Uterus (tissue), 2 donors: Measurements from ENCODE around the gene WSB1.

Experiments used
- CTCF ChIP-seq, 4 experiments: fragments of 200-600 bp in 2 of 4; fragments of 450-650 bp in 2 of 4; sonication (generic) in 2 of 4; IDR thresholded peaks; one replicate each; pipeline ENCODE4 v1.5.1; 2016 to 2019; ENCODE audit warnings: antibody characterized with exemption in 4 of 4, mild to moderate bottlenecking in 2 of 4, moderate library complexity in 1 of 4
- POLR2A ChIP-seq, 2 donors: fragments of 450-650 bp; IDR thresholded peaks; one replicate each; pipeline ENCODE4 v1.6.1; 2016; ENCODE audit warnings: antibody characterized with exemption in 2 of 2, mild to moderate bottlenecking in 1 of 2, moderate library complexity in 1 of 2

- no peak for TF ChIP-seq CTCF (IDR thresholded peaks at IDR 0.05)
- no peak for TF ChIP-seq POLR2A (IDR thresholded peaks at IDR 0.05)
Observed at GRCh38 chr17:27315322-27315721, 21.4 kb downstream of the WSB1 start.
